RWPE2 (cell line): Measurements from ENCODE around the gene CACNA1A.

Experiments used
- ATAC-seq: fragments of 200-7000 bp; cut with Tn5 transposase; 3 replicates; pipeline ENCODE4 v1.9.1; 2021; ENCODE audit warnings: low read depth
- DNase-seq: peaks from one replicate; pipeline ENCODE4 v3.0.0-alpha.2; 2020; ENCODE audit warnings: low spot score
- H3K27ac ChIP-seq: fragments of 450-650 bp; 2 replicates; pipeline ENCODE4 v1.5.1; 2017; ENCODE audit warnings: mild to moderate bottlenecking; ENCODE audit not compliant: poor library complexity, severe bottlenecking
- H3K27me3 ChIP-seq: fragments of 250-450 bp; sonication (Bioruptor Pico); 2 replicates; pipeline ENCODE4 v1.5.1; 2021; ENCODE audit warnings: mild to moderate bottlenecking, moderate library complexity; ENCODE audit not compliant: insufficient read depth, poor library complexity, severe bottlenecking
- H3K36me3 ChIP-seq: fragments of 250-450 bp; sonication (Bioruptor Pico); 2 replicates; pipeline ENCODE4 v1.5.1; 2020; ENCODE audit warnings: low read depth, mild to moderate bottlenecking, moderate library complexity
- H3K4me1 ChIP-seq: fragments of 250-450 bp; sonication (Bioruptor Pico); 2 replicates; pipeline ENCODE4 v1.5.1; 2021; ENCODE audit warnings: mild to moderate bottlenecking, moderate library complexity; ENCODE audit not compliant: insufficient read depth, poor library complexity, severe bottlenecking
- H3K4me3 ChIP-seq: fragments of 250-450 bp; sonication (Bioruptor Pico); 2 replicates; pipeline ENCODE4 v1.5.1; 2021; ENCODE audit warnings: mild to moderate bottlenecking, moderate library complexity; ENCODE audit not compliant: severe bottlenecking
- H3K9me3 ChIP-seq: fragments of 250-450 bp; sonication (Bioruptor Pico); 2 replicates; pipeline ENCODE4 v1.5.1; 2021; ENCODE audit warnings: mild to moderate bottlenecking, moderate library complexity; ENCODE audit not compliant: severe bottlenecking
- TF ChIP-seq, protein P1 (sequence below): fragments of 450-650 bp; IDR thresholded peaks from one replicate; pipeline ENCODE4 v1.5.1; 2017; ENCODE audit warnings: mild to moderate bottlenecking, moderate library complexity; ENCODE audit not compliant: poor library complexity, severe bottlenecking

Gene CACNA1A

DNA sequence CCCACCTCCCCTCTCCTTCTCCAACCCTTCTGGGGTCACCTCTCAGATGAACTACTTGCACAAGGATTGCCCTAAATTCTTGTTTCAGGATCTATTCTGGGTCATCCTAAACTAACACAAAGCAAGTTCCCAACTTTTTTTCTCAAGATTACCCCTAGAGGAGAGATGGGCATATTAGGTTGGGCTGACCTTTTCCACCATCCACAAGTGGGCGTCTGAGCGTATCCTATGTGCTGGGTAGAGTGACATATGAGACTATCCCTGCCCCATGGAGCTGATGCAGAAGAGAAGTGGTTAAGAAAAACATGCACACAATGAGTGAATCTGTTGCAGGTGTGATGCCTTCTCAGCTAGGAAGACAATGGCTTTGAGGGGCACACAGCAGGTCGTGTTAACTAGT, 132.7 kb downstream of the CACNA1A start:
- no peak overlapping the region for H3K4me3 ChIP-seq

GRCh38 chr19:13370948-13371347, 135.3 kb downstream of the CACNA1A start:
- Histone ChIP-seq H3K4me1 (no peaks in the 10 kb centered on the region), H3K36me3 (no peaks in the 10 kb centered on the region)

More for the DNA sequence above, 132.7 kb downstream of the CACNA1A start:
- Histone ChIP-seq H3K9me3 (no peaks in the 10 kb centered on the region), H3K36me3 (no peaks in the 10 kb centered on the region), H3K27ac (no peak overlapping the region), H3K27me3 (no peaks in the 10 kb centered on the region), H3K4me1 (no peaks in the 10 kb centered on the region)
- TF ChIP-seq, protein P1, sequence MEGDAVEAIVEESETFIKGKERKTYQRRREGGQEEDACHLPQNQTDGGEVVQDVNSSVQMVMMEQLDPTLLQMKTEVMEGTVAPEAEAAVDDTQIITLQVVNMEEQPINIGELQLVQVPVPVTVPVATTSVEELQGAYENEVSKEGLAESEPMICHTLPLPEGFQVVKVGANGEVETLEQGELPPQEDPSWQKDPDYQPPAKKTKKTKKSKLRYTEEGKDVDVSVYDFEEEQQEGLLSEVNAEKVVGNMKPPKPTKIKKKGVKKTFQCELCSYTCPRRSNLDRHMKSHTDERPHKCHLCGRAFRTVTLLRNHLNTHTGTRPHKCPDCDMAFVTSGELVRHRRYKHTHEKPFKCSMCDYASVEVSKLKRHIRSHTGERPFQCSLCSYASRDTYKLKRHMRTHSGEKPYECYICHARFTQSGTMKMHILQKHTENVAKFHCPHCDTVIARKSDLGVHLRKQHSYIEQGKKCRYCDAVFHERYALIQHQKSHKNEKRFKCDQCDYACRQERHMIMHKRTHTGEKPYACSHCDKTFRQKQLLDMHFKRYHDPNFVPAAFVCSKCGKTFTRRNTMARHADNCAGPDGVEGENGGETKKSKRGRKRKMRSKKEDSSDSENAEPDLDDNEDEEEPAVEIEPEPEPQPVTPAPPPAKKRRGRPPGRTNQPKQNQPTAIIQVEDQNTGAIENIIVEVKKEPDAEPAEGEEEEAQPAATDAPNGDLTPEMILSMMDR = no peak
- ATAC-seq (no peak), DNase-seq (no peak)

GRCh38 chr19:13366529-13367143, 139.6 kb downstream of the CACNA1A start:
- Histone ChIP-seq H3K36me3 (no peaks in the 10 kb centered on the region), H3K27ac (no peak overlapping the region), H3K9me3 (no peaks in the 10 kb centered on the region), H3K4me1 (no peaks in the 10 kb centered on the region), H3K4me3 (no peak overlapping the region), H3K27me3 (peaks cover 4% of the 10 kb centered on the region)
- ATAC-seq = peak; percentile 40; the same call in 2 of the 3 replicates
- DNase-seq = no peak
- TF ChIP-seq, protein P1 = peak; percentile 72

More at GRCh38 chr19:13370948-13371347, 135.3 kb downstream of the CACNA1A start:
- ATAC-seq = no peak
- no peak overlapping the region for H3K27ac ChIP-seq
- no peaks in the 10 kb centered on the region for H3K27me3 ChIP-seq
- TF ChIP-seq, protein P1 = no peak
- DNase-seq = no peak
- H3K4me3 ChIP-seq = no peak overlapping the region
- H3K9me3 ChIP-seq = no peaks in the 10 kb centered on the region

GRCh38 chr19:13363954-13364353, 142.3 kb downstream of the CACNA1A start:
- TF ChIP-seq, protein P1 = no peak
- no peaks in the 10 kb centered on the region for H3K9me3 ChIP-seq
- H3K4me1 ChIP-seq = no peaks in the 10 kb centered on the region
- no peak for DNase-seq
- no peaks in the 10 kb centered on the region for H3K36me3 ChIP-seq
- no peak overlapping the region for H3K27ac ChIP-seq
- ATAC-seq = no peak; the same call in 2 of the 3 replicates
- no peak overlapping the region for H3K4me3 ChIP-seq
- peaks cover 4% of the 10 kb centered on the region for H3K27me3 ChIP-seq

- Histone ChIP-seq H3K36me3 (no peaks in the 10 kb centered on the region), H3K27me3 (peaks cover 4% of the 10 kb centered on the region), H3K27ac (no peak overlapping the region), H3K4me3 (no peak overlapping the region), H3K9me3 (no peaks in the 10 kb centered on the region), H3K4me1 (no peaks in the 10 kb centered on the region)
- no peak for ATAC-seq
- TF ChIP-seq, protein P1 = no peak
- DNase-seq = no peak
Measured at GRCh38 chr19:13363245-13363644, 143.0 kb downstream of the CACNA1A start.
